ENCODE measurements around the gene TMEM232.
A peak's percentile ranks its signal among the peaks of the same experiment; 100 is the strongest.

Gene TMEM232

GRCh38 chr5:110751902-110752762, 25.7 kb upstream of the TMEM232 start:
- no peaks in the 10 kb centered on the region for H3K4me1 ChIP-seq
- TF ChIP-seq CTCF (IDR thresholded peaks at IDR 0.05) = no peak
- H3K9me3 ChIP-seq (ENCODE audit: control insufficient read depth, low read length) = no peaks in the 10 kb centered on the region
- H3K27ac ChIP-seq = no peak overlapping the region
- no peaks in the 10 kb centered on the region for H3K36me3 ChIP-seq (ENCODE audit: control insufficient read depth, insufficient read depth, low read length)
- no peak overlapping the region for H2AFZ ChIP-seq
- H3K9ac ChIP-seq = no peak overlapping the region
- H3K4me2 ChIP-seq (ENCODE audit: low read length) = no peak overlapping the region
- no peaks in the 10 kb centered on the region for H3K27me3 ChIP-seq (ENCODE audit: control insufficient read depth, insufficient read depth, low read length)
- H3K4me3 ChIP-seq (ENCODE audit: low read depth, low read length) = no peak overlapping the region
- no peaks in the 10 kb centered on the region for H3K79me2 ChIP-seq

DNA sequence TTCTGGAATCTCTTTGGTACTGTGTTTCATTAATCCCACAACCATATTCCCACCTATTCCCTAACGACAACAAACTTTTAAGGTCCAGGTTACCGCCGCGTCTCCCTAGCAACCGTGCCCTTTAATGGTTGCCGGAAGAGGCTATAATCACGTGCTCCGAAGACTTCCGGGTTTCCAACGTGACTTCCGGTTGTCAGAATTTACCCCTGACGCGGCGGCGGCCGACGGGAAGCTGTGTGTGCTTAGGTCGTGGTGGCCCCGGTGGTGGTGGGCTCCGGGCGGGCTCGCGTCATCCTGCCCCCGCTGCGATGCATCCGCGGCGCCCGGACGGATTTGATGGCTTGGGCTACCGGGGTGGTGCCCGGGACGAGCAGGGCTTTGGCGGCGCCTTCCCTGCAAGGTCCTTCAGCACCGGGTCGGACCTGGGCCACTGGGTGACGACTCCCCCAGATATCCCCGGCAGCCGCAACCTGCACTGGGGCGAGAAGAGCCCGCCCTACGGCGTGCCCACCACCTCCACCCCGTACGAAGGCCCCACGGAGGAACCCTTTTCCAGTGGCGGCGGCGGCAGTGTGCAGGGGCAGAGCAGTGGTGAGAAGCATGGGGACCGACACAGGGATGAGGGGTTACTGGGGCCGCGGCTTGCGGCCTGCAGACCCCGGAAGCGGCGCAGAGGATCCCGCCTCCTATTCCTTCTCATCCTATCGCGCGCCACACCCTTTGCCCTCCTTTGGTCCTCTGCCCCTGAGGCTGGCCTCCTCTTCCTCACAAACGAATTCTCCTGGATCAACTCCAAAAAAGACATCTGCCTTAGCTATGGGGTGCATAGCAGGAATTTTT, 12.6 kb upstream of the TMEM232 start, which contains the start of gene SLC25A46:
Gene SLC25A46, plus strand, starts transcription at position 196 of the 840 bp plus-strand sequence. Its CDS starts 113 bp downstream, at position 309.
- no peak for TF ChIP-seq CTCF (IDR thresholded peaks at IDR 0.05)
- no peaks in the 10 kb centered on the region for H3K4me1 ChIP-seq

GRCh38 chr5:110738503-110738811, 12.0 kb upstream of the TMEM232 start:
- Histone ChIP-seq H3K4me3 (ENCODE audit: low read depth, low read length) (peak overlapping the region; percentile 77), H3K27me3 (ENCODE audit: control insufficient read depth, insufficient read depth, low read length) (no peaks in the 10 kb centered on the region), H3K36me3 (ENCODE audit: control insufficient read depth, insufficient read depth, low read length) (no peaks in the 10 kb centered on the region), H3K4me2 (ENCODE audit: low read length) (peak overlapping the region; percentile 85), H3K27ac (peak overlapping the region; percentile 78), H3K9ac (no peak overlapping the region), H2AFZ (peak overlapping the region; percentile 89), H3K9me3 (ENCODE audit: control insufficient read depth, low read length) (no peaks in the 10 kb centered on the region), H3K79me2 (no peaks in the 10 kb centered on the region), H3K4me1 (no peaks in the 10 kb centered on the region)
- TF ChIP-seq CTCF (IDR thresholded peaks at IDR 0.05) = no peak

More for the DNA sequence above, 12.6 kb upstream of the TMEM232 start, which contains the start of gene SLC25A46:
- Histone ChIP-seq H3K36me3 (ENCODE audit: control insufficient read depth, insufficient read depth, low read length) (no peaks in the 10 kb centered on the region), H2AFZ (peak within 1 kb of the TSS; percentile 89), H3K79me2 (no peaks in the 10 kb centered on the region), H3K9me3 (ENCODE audit: control insufficient read depth, low read length) (no peaks in the 10 kb centered on the region), H3K27ac (peak within 1 kb of the TSS; percentile 78), H3K4me2 (ENCODE audit: low read length) (peak within 1 kb of the TSS; percentile 85), H3K27me3 (ENCODE audit: control insufficient read depth, insufficient read depth, low read length) (no peaks in the 10 kb centered on the region), H3K9ac (peak within 1 kb of the TSS; percentile 44), H3K4me3 (ENCODE audit: low read depth, low read length) (peak within 1 kb of the TSS; percentile 77)

GRCh38 chr5:110736753-110737152, 10.3 kb upstream of the TMEM232 start:
- H3K9me3 ChIP-seq (ENCODE audit: control insufficient read depth, low read length) = no peaks in the 10 kb centered on the region
- no peak overlapping the region for H3K4me2 ChIP-seq (ENCODE audit: low read length)
- TF ChIP-seq CTCF (IDR thresholded peaks at IDR 0.05) = no peak
- no peaks in the 10 kb centered on the region for H3K36me3 ChIP-seq (ENCODE audit: control insufficient read depth, insufficient read depth, low read length)
- peak overlapping the region; percentile 9 for H2AFZ ChIP-seq
- no peaks in the 10 kb centered on the region for H3K4me1 ChIP-seq
- no peaks in the 10 kb centered on the region for H3K79me2 ChIP-seq
- H3K27me3 ChIP-seq (ENCODE audit: control insufficient read depth, insufficient read depth, low read length) = no peaks in the 10 kb centered on the region
- no peak overlapping the region for H3K27ac ChIP-seq
- no peak overlapping the region for H3K4me3 ChIP-seq (ENCODE audit: low read depth, low read length)
- H3K9ac ChIP-seq = no peak overlapping the region
